LoVo (cell line): Measurements from ENCODE around the gene PIK3R5.
A peak's percentile ranks its signal among the peaks of the same experiment; 100 is the strongest.

Experiments
- DNase-seq: peaks from one replicate; pipeline ENCODE4 v3.0.0-alpha.2; 2016; ENCODE audit warnings: low spot score

PIK3R5 gene

DNA sequence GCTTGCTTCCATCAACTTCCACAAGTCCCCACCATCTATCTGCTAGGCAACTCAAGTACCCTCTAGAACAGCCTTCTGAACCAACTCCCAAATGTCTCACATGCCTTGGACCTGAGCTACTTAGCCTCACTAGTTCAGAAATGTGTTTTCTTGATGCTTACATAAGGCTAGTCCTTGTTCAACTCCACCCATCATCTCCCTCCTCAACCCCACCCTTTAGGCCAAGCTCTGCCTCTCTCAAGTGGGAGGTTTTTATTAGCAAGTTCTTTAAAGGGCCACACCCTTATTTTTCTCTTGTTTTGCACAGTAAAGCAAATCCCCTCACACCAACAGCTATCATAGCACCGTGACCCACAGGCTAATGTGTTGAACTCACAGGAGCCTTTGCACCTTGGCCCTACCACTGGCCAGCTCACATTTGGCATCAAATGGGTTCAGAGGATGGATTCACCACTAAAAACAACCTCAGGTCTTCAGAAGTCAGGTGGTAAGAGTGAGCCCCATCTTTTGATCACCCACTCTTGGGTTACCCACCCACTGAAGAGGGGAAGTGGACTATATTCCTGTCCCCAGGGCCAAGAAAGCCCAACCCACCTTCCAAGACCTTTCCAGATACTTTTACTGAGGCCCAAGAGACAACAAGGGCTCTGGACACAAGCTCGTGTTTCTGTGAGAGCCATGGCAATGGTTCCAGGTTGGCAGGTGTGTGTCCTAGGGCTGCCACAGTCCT, 12.2 kb downstream of the PIK3R5 start:
- DNase-seq = no peak

GRCh38 chr17:8952191-8952590, 13.3 kb downstream of the PIK3R5 start:
- no peak for DNase-seq

DNA sequence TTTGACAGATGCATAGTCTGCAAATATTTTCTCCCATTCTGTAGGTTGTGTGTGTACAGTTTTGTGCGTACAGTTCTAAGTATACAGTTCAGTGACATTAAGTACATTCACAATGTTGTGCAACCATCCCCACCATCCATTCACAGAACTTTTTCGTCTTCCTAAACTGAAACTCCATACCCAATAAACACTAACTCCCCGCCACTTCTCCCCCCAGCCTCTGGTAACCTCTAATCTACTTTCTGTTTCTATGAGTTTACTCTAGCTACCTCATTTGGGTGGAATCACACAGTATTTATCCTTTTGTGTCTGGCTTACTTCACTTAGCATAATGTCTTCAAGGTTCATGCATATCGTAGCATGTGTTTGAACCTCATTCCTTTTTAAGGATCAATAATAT, 14.3 kb downstream of the PIK3R5 start:
- no peak for DNase-seq

GRCh38 chr17:8949061-8949661, 16.3 kb downstream of the PIK3R5 start:
- DNase-seq = no peak

DNA sequence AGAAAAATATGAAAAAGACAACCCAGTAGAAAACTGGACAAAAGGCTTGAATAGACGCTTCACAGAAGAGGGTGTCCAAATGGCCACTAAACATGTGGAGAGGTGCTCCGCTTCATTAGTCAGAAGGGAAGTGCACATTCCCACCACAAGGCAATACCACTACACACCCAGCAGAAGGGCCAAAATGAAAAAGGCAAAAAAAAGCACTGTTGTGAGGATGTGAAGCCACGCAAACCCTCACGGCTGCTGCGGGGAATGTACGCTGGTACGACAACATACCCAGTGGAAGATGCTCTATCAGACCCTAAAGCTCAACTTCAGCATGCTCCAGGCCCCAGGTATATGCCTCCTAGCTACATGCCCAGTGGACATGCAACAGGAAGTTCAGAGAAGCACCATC, 17.0 kb downstream of the PIK3R5 start:
- no peak for DNase-seq

- DNase-seq = no peak
These were observed 18.3 kb downstream of the PIK3R5 start for GRCh38 chr17:8947201-8947600.

- DNase-seq = no peak
These were observed 19.0 kb downstream of the PIK3R5 start for GRCh38 chr17:8946476-8946875.

- no peak for DNase-seq
These were observed 19.4 kb downstream of the PIK3R5 start for GRCh38 chr17:8946071-8946470.

GRCh38 chr17:8944748-8945147, 20.8 kb downstream of the PIK3R5 start:
- no peak for DNase-seq

- no peak for DNase-seq
These were observed 21.4 kb downstream of the PIK3R5 start for GRCh38 chr17:8944083-8944482.

GRCh38 chr17:8941980-8942622, 23.4 kb downstream of the PIK3R5 start:
- DNase-seq = no peak

- no peak for DNase-seq
These were observed 24.0 kb downstream of the PIK3R5 start for GRCh38 chr17:8941520-8941919.

- no peak for DNase-seq
These were observed 24.5 kb downstream of the PIK3R5 start for GRCh38 chr17:8940866-8941471.

DNA sequence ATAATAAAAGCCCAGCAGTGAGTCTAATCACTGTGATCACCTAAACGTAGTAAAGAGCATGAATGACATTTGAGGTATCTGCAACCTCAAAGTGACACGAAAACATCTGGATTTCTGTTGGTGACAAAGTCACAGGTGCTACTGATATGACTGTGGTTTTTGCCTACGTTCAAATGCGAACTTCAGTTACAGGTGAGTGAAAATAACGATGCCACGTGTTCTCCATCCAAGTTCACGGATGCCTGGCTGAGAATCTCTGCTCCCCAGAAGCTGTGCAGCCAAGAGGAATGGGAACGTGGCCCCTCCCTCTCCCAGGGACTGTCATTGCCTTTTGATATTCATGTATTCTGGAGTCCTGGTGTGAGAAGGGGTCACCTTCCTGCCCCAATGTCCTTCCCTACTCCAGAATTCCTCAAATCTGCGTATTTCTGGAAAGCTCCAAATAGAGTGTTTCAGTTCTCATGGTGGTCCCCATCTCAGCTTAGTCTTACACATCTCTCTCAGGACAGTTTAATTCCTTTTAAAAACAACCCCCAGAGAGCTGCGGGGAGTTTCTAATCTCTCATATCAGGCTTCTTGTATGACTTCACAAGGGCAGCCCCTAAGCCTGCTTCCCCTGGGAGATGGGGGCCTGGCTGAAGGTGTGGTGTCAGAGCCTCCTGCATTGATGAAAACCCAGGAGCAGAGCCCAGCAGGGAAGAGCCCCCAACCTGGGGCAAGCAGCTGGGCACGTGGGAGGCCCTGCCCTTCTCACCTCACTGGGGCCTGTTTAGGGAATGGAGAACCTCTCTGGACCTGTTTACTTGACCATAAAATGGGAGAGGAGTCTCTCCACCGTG, 25.8 kb downstream of the PIK3R5 start:
- DNase-seq = no peak

- DNase-seq = no peak
These were observed 26.6 kb downstream of the PIK3R5 start for GRCh38 chr17:8938933-8939332.

- peak; percentile 12 for DNase-seq
These were observed 30.3 kb downstream of the PIK3R5 start for GRCh38 chr17:8935191-8935590.

- no peak for DNase-seq
These were observed 31.2 kb downstream of the PIK3R5 start for GRCh38 chr17:8934346-8934745.

GRCh38 chr17:8930649-8931048, 34.9 kb downstream of the PIK3R5 start:
- no peak for DNase-seq

GRCh38 chr17:8928347-8928746, 37.2 kb downstream of the PIK3R5 start:
- DNase-seq = no peak

DNA sequence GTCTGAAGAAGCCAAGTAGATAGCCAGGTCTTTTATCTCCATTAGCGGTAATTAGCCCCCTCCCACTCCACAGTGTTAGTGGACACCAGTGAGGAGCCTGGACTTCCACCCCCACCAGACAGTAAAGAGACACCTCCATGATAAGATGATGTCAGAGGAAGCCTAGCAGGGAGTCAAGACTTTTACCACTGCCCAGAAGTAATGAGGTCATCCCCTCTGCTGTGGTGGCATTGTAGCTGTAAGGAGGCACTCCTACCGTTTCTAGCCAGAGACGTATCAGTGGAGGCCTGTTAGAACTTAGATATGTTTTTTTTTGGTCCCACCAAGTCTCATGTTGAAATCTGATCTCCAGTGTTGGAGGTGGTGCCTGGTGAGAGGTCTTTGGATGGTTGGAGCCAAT, 38.1 kb downstream of the PIK3R5 start:
- DNase-seq = no peak

GRCh38 chr17:8925808-8926207, 39.7 kb downstream of the PIK3R5 start:
- no peak for DNase-seq

DNA sequence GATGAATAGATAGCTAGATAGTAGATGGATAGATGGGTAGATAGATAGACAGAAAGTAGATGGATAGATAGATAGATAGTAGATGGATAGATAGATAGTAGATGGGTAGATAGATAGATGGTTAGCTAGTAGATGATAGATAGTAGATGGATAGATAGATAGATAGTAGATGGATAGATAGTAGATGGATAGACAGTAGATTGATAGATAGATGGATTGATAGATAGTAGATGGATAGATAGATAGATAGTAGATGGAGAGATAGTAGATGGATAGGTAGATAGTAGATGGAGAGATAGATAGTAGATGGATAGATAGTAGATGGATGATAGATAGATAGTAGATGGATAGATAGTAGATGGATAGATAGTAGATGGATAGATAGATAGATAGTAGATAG, 40.4 kb downstream of the PIK3R5 start:
- DNase-seq = no peak
